ENCODE results near the gene DUT.
A peak's percentile ranks its signal among the peaks of the same experiment; 100 is the strongest.
"Not testable (repeated sequence)": the region's sequence is repeated elsewhere in the genome, so short reads cannot be mapped to it uniquely, and the experiment has no call there.

The DUT gene

GRCh38 chr15:48330855-48331795 is at the start of gene DUT:
Gene DUT (plus strand): TSS chr15:48331429. CDS start chr15:48331516, 87 bp downstream.
- peak; percentile 83 to 85 for DNase-seq

DNA sequence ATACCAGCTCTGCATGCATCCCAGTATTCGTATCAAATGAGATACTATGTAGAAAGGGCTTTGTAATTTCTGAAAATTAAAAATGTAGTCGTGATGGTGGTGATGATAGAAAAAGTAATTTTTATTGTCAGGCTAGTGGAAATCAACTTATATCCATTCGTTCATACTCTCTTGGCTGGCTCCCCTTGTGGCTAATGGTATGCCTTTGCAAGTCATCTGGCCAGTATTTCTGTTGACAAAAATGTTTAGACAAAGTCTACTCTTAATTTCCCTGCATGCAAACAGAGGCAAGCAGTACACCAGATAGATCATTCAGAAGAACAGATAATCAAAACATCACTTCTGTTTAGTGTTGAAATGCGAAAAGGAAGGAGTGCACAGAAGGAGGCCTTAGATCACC is 49.6 kb upstream of the DUT start:
- DNase-seq: no peak

- no peak for DNase-seq
Measured at GRCh38 chr15:48282216-48282615, 49.0 kb upstream of the DUT start.

GRCh38 chr15:48283396-48284145 is 47.7 kb upstream of the DUT start:
- DNase-seq: no peak

DNA sequence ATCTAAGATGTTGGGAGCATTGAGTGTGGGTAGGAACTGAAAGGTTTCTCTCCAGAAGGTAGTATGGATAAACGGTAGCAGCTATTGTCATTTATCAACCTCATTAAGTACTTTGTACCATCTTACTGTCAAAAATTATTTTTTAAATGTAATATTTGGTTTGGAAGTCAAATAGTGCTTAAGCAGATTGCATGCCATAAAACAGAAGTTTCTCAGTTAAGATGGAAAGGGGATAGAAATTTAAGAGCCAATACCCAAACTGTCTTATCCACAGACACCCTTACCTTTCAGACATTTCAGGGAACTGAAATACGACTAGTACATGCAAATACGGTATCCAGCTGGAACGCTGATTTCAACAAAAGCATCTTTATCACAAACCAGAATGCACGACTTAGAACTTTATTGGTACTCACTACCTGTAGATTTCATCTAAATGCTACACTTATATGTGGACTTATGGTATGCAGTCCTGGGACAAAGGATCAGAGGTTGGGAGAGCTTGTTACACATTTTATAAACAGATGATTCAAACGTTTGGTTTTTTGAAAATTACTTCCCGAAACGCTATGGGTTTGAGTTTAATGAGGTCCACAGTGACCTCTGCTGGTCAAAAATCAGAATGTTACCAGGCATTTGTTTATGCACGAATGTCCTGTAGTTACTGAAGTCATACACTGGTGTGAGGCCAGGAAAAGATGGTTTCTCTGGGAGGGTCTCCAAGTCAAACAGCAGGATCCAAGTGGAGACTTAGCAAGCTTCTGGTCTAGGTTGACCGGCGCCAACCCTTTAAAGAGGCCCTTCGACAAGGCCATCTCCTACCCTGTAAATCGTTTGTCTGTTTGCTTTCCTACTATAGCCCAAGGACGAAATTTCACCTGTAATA is 45.7 kb upstream of the DUT start:
- DNase-seq: peak; percentile 11 to 48

GRCh38 chr15:48289628-48290027 is 41.6 kb upstream of the DUT start:
- no peak for DNase-seq

DNA sequence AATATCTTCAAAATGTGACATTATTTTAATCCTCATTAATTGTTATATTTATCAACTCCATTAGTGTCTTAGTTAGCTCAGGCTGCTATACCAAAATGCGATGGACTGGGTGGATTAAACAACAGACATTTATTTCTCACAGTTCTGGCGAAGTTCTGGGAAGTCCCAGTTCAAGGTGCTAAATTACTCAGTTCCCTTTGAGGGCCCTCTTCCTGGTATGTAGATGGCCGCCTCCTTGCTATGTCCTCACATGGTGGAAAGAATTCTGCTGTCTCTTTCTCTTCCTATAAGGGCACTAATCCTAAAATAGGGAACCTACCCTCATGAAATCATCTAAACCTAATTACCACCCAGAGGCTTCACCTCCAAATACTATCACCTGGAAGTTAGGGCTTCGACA is 38.8 kb upstream of the DUT start:
- DNase-seq: no peak

DNA sequence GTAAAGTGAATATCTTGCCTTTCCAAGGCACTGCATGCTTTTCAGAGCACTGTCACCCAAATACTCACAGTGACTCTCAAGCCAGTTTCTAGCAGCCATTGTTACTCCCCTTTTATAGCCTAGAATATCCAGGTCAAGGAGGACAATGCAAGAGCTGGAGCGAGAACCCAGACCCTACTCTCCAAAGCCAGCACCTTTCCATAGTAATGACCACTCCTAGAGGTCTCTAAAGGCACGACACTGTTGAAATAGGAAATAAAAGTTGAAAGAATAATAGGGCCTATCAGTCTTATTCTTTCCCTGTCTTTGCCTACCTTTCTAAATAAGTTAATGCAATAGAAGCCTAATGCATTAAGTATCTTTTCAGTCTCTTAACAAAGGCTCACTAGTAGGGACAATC is 33.6 kb upstream of the DUT start:
- no peak for DNase-seq

DNA sequence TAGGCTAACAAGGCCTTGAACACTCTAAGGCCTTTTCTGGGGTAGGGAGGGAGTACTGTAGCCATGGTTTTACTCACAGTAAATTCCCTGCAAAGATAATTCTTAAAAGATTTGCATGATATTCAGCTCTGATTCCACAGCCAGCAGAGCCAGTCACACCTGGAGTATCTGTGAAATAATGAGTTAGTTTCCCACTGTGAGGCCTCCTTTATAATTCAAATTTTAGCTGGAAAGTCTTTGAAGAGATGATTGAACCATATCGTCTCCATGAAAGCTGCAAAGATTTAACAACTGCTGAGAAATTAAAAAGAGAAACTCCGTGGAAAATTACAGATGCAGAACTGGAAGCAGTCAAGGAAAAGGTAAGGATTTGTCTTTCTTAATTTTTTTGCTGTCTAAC is 32.3 kb upstream of the DUT start:
- no peak for DNase-seq

DNA sequence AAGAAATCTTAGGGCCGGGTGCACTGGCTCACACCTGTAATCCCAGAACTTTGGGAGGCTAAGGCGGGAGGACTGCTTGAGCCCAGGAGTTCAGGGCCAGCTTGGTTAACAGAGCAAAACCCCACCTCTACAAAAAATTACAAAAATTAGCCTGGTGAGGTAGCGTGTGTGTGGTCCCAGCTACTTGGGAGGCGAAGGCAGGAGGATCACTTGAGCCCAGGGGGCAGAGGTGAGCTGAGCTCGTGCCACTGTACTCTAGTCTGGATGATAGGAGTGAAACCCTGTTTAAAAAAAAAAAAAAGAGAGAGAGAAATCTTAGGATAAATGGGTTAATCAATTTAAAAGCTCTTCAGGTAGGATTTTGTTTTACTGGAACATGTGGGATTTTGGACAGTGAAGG is 31.2 kb upstream of the DUT start:
- no peak for DNase-seq

- no peak for DNase-seq
Measured at GRCh38 chr15:48304398-48304797, 26.8 kb upstream of the DUT start.

- DNase-seq: no peak
Measured at GRCh38 chr15:48306639-48307038, 24.6 kb upstream of the DUT start.

DNA sequence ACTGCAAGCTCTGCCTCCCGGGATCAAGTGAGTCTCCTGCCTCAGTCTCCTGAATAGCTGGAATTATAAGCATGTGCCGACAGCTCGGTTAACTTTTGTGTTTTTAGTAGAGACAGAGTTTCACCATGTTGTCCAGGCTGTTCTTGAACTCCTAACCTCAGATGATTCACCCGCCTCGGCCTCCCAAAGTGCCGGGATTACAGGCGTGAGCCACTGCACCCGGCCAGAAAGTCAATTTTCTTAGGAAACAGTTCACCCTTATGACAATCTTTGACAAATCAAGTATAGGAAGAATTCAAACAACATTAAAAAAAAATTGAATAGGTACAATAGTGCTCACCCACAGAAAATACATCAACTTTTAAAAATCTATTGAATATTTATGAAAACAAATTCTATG is 23.6 kb upstream of the DUT start:
- DNase-seq: no peak

GRCh38 chr15:48309740-48310139 is 21.5 kb upstream of the DUT start:
- no peak for DNase-seq

GRCh38 chr15:48313216-48313615 is 18.0 kb upstream of the DUT start:
- no peak for DNase-seq

DNA sequence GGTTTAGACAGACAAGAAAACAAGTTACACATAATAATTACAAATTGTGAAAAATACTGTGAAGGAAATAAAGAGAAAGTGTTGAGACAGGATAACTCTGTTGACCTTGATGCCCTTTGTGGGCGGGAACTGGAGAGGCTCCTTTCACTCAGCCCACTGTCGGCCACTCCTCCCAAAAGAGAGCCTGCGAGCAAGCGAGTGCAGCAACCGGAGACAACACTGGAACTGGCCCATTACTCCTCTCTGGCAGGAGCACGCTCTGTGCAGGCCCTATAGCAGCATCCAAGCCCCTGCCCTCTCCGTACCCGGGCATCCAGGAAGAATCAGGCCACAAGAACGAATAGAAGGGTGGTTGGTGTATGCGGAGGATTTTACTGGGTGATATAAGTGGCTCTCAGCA is 16.2 kb upstream of the DUT start:
- no peak for DNase-seq

- DNase-seq: no peak
Measured at GRCh38 chr15:48317221-48317620, 14.0 kb upstream of the DUT start.

DNA sequence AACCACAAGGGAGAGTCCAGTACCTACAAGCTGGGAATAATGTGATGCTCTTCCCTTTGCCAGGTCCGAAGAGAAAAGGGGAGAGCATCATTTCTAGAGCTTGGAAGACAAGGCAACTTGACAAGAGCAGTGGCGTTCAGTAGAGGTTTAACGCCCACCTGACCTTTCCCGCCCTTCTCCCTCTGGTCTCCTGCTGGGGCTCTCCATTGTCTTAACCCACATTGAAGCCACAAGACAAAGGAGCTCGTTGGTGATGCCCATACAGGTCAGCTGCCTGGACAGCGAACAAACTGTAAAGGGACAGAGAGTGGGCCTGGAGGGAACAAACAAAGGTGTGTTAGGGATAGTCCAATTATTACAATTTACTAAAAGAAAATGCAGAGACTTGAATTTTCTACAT is 13.1 kb upstream of the DUT start:
- no peak for DNase-seq

GRCh38 chr15:48323294-48323693 is 7.9 kb upstream of the DUT start:
- DNase-seq: no peak

DNA sequence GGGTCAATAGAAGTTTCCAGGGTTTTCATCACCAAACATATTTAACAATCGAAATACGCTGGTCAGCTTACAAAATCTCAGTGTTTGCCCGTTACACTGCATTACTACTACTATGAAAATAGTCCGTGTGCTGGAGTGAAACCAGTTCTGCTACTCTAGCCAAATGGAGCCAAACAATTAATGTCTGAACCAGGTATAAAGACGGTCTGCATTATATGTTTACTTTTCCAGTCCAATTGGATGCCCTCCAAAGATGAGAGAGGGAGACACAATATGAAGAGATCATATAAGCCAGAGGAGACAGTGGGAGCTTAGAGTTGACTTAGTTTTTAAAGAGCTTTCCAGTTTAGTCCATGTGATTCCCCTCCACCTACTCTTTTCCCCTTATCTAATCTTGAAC is 6.3 kb upstream of the DUT start:
- no peak for DNase-seq

- DNase-seq: no peak
Measured at GRCh38 chr15:48325400-48325799, 5.8 kb upstream of the DUT start.

DNA sequence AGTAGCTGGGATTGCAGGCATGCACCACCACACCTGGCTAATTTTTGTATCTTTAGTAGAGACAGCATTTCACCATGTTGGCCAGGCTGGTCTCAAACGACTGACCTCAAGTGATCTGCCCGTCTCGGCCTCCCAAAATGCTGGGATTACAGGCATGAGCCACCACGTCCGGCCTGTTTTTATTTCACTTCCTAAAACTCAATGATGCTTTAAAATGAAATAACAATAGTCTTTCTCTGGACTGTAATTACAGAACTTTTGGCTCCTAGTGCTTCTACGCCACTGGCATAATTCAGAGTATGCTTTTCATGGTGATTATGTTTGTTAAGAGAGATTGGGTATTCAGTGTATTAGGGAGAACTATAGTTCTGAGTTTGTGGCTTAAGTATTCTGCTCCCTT is 5.0 kb upstream of the DUT start:
- DNase-seq: not testable (repeated sequence)

DNA sequence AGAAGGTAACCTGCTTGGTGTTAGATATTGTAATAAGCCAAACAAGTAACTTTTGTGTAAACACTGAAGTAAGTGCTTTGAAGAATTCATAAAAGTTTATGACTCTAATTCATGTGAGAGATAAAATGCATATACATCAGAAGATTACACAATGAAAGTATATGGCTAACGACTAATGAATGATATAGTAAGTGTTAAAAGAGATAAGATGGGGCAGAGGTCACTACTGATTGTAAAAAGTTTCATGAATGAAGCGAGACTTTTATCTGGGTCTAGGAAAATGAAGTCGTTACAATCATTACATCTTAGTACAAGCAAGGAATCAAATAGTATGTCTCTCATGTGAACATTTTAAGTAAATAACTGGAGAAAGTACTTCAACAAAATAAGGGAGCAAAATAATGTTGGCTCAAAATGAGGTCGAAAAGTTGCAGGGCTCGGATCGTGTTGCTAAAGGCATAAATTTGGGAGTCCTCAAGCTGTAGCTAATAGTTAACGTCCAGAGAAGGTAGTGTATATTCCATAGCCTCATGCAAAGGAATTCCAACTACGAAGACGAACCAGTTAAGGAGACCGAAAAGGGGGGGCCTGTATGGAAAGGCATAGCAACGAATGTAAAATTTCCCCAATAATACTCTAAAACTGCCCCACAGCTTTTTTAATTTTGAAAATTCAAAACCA is 984 bp upstream of the DUT start:
- DNase-seq: no peak

All from stimulated activated CD4-positive, alpha-beta T cell treated with anti-CD3 and anti-CD28 coated beads, Interleukin-2, amount 100 ng/mL, for 24 hours (primary cell).